GM12878 (cell line): Measurements from ENCODE around the gene SPTY2D1. TPM values are rescaled to one million over a fixed set of nuclear protein-coding genes. Genes with fewer than 3 reads are reported as not detected.

Experiments used
- ATAC-seq: fragments of 200-7000 bp; cut with Tn5 transposase; 3 replicates; pipeline ENCODE4 v1.9.1; 2020; ENCODE audit warnings: mild to moderate bottlenecking, moderate library complexity
- BruUV-seq: library from RNA; stranded (reverse); fragments of 400-500 nt; replicated peaks from 2 replicates; lab custom pipeline; 2021; lab: Mats Ljungman, UMichigan
- CTCF ChIA-PET: fragments of 300-600 bp; sonication (Branson Sonifier 250); formaldehyde crosslinking; extraction: SDS; loops from one replicate; lab custom pipeline; 2021; ENCODE audit warnings: inconsistent platforms; lab: Yijun Ruan, JAX
- POLR2A ChIA-PET: fragments of 350-600 bp; formaldehyde crosslinking; extraction: SDS; loops from one replicate; lab custom pipeline; 2021; ENCODE audit warnings: inconsistent platforms; lab: Charles Lee
- RAD21 ChIA-PET: fragments of 300-600 bp; sonication (Branson Sonifier 250); formaldehyde crosslinking; loops from one replicate; lab custom pipeline; 2023; ENCODE audit warnings: antibody characterized with exemption; ENCODE audit not compliant: unreplicated experiment; lab: Charles Lee
- SMC1A ChIA-PET: fragments of 300-600 bp; sonication (Branson Sonifier 250); formaldehyde crosslinking; loops from one replicate; lab custom pipeline; 2023; ENCODE audit not compliant: unreplicated experiment, uncharacterized antibody; lab: Charles Lee
- DNase-seq: peaks from one replicate; pipeline ENCODE4 v3.0.0-alpha.2; 2011; ENCODE audit warnings: low read depth, low spot score
- FAIRE-seq: peaks from 3 replicates; lab custom pipeline; 2011; peaks lifted over from hg19 to GRCh38; lab: Jason Lieb, UNC
- H2AFZ ChIP-seq: 2 replicates; pipeline ENCODE4 v1.6.0; 2011; ENCODE audit warnings: low read depth, low read length, control low read depth; ENCODE audit not compliant: control insufficient read depth
- H3K27ac ChIP-seq: 2 replicates; pipeline ENCODE4 v1.5.1; 2011; ENCODE audit warnings: control low read depth; ENCODE audit not compliant: control insufficient read depth, insufficient read depth
- H3K27me3 ChIP-seq, 2 experiments: replicated peaks in 1 of 2; 2 replicates each; pipeline versions ENCODE4 v1.6.0 to v1.6.1; 2011; ENCODE audit warnings: low read length in 1 of 2; ENCODE audit not compliant: control insufficient read depth in 2 of 2, insufficient read depth in 2 of 2
- H3K36me3 ChIP-seq, 2 experiments: 2 replicates each; pipeline ENCODE4 v1.5.1; 2011; ENCODE audit warnings: low read length in 1 of 2; ENCODE audit not compliant: control insufficient read depth in 2 of 2, insufficient read depth in 2 of 2
- H3K4me1 ChIP-seq: 2 replicates; pipeline ENCODE4 v1.6.1; 2011; ENCODE audit warnings: mild to moderate bottlenecking, low read length, moderate library complexity, mixed read lengths; ENCODE audit not compliant: control insufficient read depth, insufficient read depth
- H3K4me2 ChIP-seq: 2 replicates; pipeline ENCODE4 v1.6.0; 2011; ENCODE audit warnings: control low read depth; ENCODE audit not compliant: control insufficient read depth, insufficient read depth
- H3K4me3 ChIP-seq: fragments of 200-600 bp; sonication (generic); 2 replicates; pipeline ENCODE4 v1.5.1; 2016
- H3K79me2 ChIP-seq: 2 replicates; pipeline ENCODE4 v1.6.0; 2011; ENCODE audit warnings: low read length; ENCODE audit not compliant: control insufficient read depth, insufficient read depth
- H3K9ac ChIP-seq: 2 replicates; pipeline ENCODE4 v1.8.0; 2011; ENCODE audit warnings: low read length, control low read depth, mixed read lengths; ENCODE audit not compliant: control insufficient read depth, insufficient read depth
- H3K9me3 ChIP-seq: replicated peaks from 3 replicates; pipeline ENCODE4 v1.5.1; 2011; ENCODE audit warnings: mild to moderate bottlenecking, low read length; ENCODE audit not compliant: control insufficient read depth, insufficient read depth
- H4K20me1 ChIP-seq: 2 replicates; pipeline ENCODE4 v1.6.0; 2011; ENCODE audit not compliant: control insufficient read depth, insufficient read depth
- ATF7 ChIP-seq: fragments of 450-650 bp; IDR thresholded peaks from 2 replicates; pipeline ENCODE4 v1.6.1; 2016; ENCODE audit warnings: low read depth, mild to moderate bottlenecking
- CHD1 ChIP-seq: IDR thresholded peaks from 2 replicates; pipeline ENCODE4 v1.6.1; 2012; ENCODE audit warnings: low read depth, low read length, improper control_type of control experiment
- CREB1 ChIP-seq: IDR thresholded peaks from 2 replicates; pipeline ENCODE4 v1.6.1; 2012; ENCODE audit warnings: low read depth, mild to moderate bottlenecking, inconsistent platforms
- EGR1 ChIP-seq, 2 experiments: IDR thresholded peaks; 1 replicate in 1 of 2; 2 replicates in 1 of 2; pipeline ENCODE4 v1.6.1; 2011 to 2012; ENCODE audit warnings: low read depth in 2 of 2, low read length in 2 of 2, borderline replicate concordance in 1 of 2, mild to moderate bottlenecking in 1 of 2, moderate library complexity in 1 of 2
- FOXK2 ChIP-seq: fragments of 450-650 bp; IDR thresholded peaks from 2 replicates; pipeline ENCODE4 v1.6.1; 2017; ENCODE audit warnings: mild to moderate bottlenecking, moderate library complexity
- FOXM1 ChIP-seq: IDR thresholded peaks from 2 replicates; pipeline ENCODE4 v1.6.1; 2012; ENCODE audit warnings: low read depth, mild to moderate bottlenecking, inconsistent platforms, low read length, moderate library complexity
- LARP7 ChIP-seq: fragments of 450-650 bp; IDR thresholded peaks from 2 replicates; pipeline ENCODE4 v1.6.1; 2017; ENCODE audit warnings: mild to moderate bottlenecking
- NFXL1 ChIP-seq: fragments of 450-650 bp; IDR thresholded peaks from 2 replicates; pipeline ENCODE4 v1.6.1; 2017; ENCODE audit warnings: antibody characterized with exemption, mild to moderate bottlenecking, borderline replicate concordance
- NFYA ChIP-seq: IDR thresholded peaks from 2 replicates; pipeline ENCODE4 v1.6.1; 2011; ENCODE audit warnings: low read depth, mild to moderate bottlenecking, low read length, improper control_type of control experiment, borderline replicate concordance
- NR2F1 ChIP-seq: fragments of 450-650 bp; conservative IDR thresholded peaks from 2 replicates; pipeline ENCODE4 v1.6.1; 2017; ENCODE audit warnings: mild to moderate bottlenecking
- RAD51 ChIP-seq: fragments of 450-650 bp; IDR thresholded peaks from 2 replicates; pipeline ENCODE4 v1.6.1; 2016; ENCODE audit warnings: moderate library complexity, mild to moderate bottlenecking, inconsistent platforms
- RBBP5 ChIP-seq: fragments of 200-600 bp; sonication (generic); conservative IDR thresholded peaks from 2 replicates; pipeline ENCODE4 v1.6.1; 2016
- SMC3 ChIP-seq: IDR thresholded peaks from 2 replicates; pipeline ENCODE4 v1.6.1; 2011; ENCODE audit warnings: low read length, improper control_type of control experiment, borderline replicate concordance
- SPI1 ChIP-seq: IDR thresholded peaks from 2 replicates; pipeline ENCODE4 v1.6.1; 2011; ENCODE audit warnings: low read depth, mild to moderate bottlenecking, low read length, moderate library complexity, borderline replicate concordance; ENCODE audit not compliant: insufficient read depth
- STAT3 ChIP-seq: IDR thresholded peaks from 2 replicates; pipeline ENCODE4 v1.6.1; 2011; ENCODE audit warnings: low read depth, low read length, improper control_type of control experiment
- SUPT20H ChIP-seq: IDR thresholded peaks from 2 replicates; pipeline ENCODE4 v1.6.1; 2011; ENCODE audit warnings: low read depth, mild to moderate bottlenecking, low read length, moderate library complexity, borderline replicate concordance; ENCODE audit not compliant: control insufficient read depth
- WGBS: methylation state at CpG from one replicate; pipeline ENCODE4 v1.1.6; 2016; ENCODE audit warnings: low lambda C conversion rate; ENCODE audit not compliant: insufficient replicate concordance, insufficient coverage; ENCODE audit errors: missing lambda C conversion rate; 5-methylcytosine and 5-hydroxymethylcytosine counted together
- in situ Hi-C: fragments of 300-500 bp; cut with MboI; formaldehyde crosslinking; loops from 9 replicates; pipeline ENCODE4 v1.14.3; 2018; ENCODE audit warnings: mixed read lengths
- intact Hi-C: fragments of 100-400 bp; cut with micrococcal nuclease; formaldehyde crosslinking; loops from one replicate; pipeline ENCODE4 v1.14.2; 2022; ENCODE audit not compliant: unreplicated experiment
- polyA plus RNA-seq, 11 experiments: library from polyadenylated mRNA; depleted of rRNA in 4 of 11; unstranded in 6 of 11; stranded (reverse) in 5 of 11; fragments of >200 nt; fragmentation: Nextera tagmentation in 4 of 11; fragmentation: Illumina TruSeq in 1 of 11; extraction: Ambion mirVana in 4 of 11; extraction: Trizol in 1 of 11; gene quantifications; 1 replicate in 1 of 11; 2 replicates in 10 of 11; pipeline versions ENCODE4 v1.2.1 to v1.2.3, GENCODE V29; 2011 to 2016; ENCODE audit warnings: inconsistent platforms in 2 of 11, missing spikeins in 2 of 11, low read depth in 1 of 11
- total RNA-seq, 4 experiments: library from RNA; depleted of rRNA in 3 of 4; stranded (reverse); fragments of >200 nt in 3 of 4; fragmentation: Illumina TruSeq in 1 of 4; extraction: Trizol in 1 of 4; gene quantifications; 2 replicates each; pipeline versions ENCODE4 v1.2.1 to v1.2.3, GENCODE V29; 2013 to 2021
- TF ChIP-seq, protein P1 (sequence below): IDR thresholded peaks from 2 replicates; pipeline ENCODE4 v1.6.1; 2012; ENCODE audit warnings: improper control_type of control experiment, low read depth, low read length; ENCODE audit not compliant: insufficient replicate concordance
- TF ChIP-seq, protein P2 (sequence below): fragments of 150-350 bp; IDR thresholded peaks from 2 replicates; pipeline ENCODE4 v1.6.1; 2014; ENCODE audit warnings: mild to moderate bottlenecking, low read depth, low read length
- TF ChIP-seq, protein P3 (sequence below): IDR thresholded peaks from 2 replicates; pipeline ENCODE4 v1.6.1; 2012; ENCODE audit warnings: low read depth, low read length, improper control_type of control experiment

The SPTY2D1 gene
- total and polyA plus RNA-seq, 10 of the 15 experiments (the other 5 are each of a cell fraction or from before 2014, with no cell fraction given): 4.6 to 31.1 (median 15.5) TPM

DNA sequence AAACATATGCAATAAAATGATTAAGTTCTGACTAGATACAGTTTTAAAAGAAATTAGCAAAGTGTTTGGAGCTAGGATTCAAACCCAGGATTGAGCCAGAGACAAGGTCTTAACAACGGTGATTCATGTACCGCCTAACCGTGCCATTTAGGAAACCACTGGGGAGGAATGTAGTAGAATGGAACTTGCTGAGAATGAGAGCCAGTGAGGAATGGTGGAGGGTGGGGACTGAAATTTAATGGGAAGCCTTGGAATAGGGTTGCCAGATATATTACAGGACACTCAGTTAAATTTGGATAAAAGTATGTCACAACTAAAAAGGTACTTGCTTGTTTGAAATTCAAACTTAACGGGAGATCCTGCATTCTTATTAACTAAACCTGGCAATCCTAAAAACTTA is 34.0 kb upstream of the SPTY2D1 start:
- no peaks in the 10 kb centered on the region for H4K20me1 ChIP-seq
- WGBS: 77% methylated on average over 4 of the region's 4 CpGs
- H3K27me3 ChIP-seq: no peaks in the 10 kb centered on the region; a peak in 1 of 4 replicates
- CTCF ChIA-PET: interaction anchor here (1.6 kb wide), 1 partner anchor 54 kb away, joined by 4 read pairs; no protein-coding TSS in a partner anchor
- no TSS peak for BruUV-seq
- DNase-seq (no peak), FAIRE-seq (no peak), ATAC-seq (no peak)
- RAD21 ChIA-PET: no interaction called here
- no peak overlapping the region for H3K9ac ChIP-seq
- in situ Hi-C loops: no loop called here
- H3K4me2 ChIP-seq: no peak overlapping the region
- H3K27ac ChIP-seq: no peak overlapping the region
- POLR2A ChIA-PET: no interaction called here
- intact Hi-C loops: no loop called here
- H3K36me3 ChIP-seq: no peaks in the 10 kb centered on the region
- no peak overlapping the region for H3K4me3 ChIP-seq
- SMC1A ChIA-PET: no interaction called here
- H3K79me2 ChIP-seq: no peaks in the 10 kb centered on the region
- H2AFZ ChIP-seq: no peak overlapping the region
- no peaks in the 10 kb centered on the region for H3K4me1 ChIP-seq
- H3K9me3 ChIP-seq: no peaks in the 10 kb centered on the region
- TF ChIP-seq FOXM1: no peak
- no peak for TF ChIP-seq CREB1
- TF ChIP-seq EGR1 (IDR thresholded peaks at IDR 0.05; ENCODE audit: borderline replicate concordance in 1 of 2, low read depth in 2 of 2, low read length in 2 of 2): no peak
- TF ChIP-seq RAD51: no peak
- TF ChIP-seq ATF7: no peak
- no peak for TF ChIP-seq CHD1
- TF ChIP-seq, protein P1, sequence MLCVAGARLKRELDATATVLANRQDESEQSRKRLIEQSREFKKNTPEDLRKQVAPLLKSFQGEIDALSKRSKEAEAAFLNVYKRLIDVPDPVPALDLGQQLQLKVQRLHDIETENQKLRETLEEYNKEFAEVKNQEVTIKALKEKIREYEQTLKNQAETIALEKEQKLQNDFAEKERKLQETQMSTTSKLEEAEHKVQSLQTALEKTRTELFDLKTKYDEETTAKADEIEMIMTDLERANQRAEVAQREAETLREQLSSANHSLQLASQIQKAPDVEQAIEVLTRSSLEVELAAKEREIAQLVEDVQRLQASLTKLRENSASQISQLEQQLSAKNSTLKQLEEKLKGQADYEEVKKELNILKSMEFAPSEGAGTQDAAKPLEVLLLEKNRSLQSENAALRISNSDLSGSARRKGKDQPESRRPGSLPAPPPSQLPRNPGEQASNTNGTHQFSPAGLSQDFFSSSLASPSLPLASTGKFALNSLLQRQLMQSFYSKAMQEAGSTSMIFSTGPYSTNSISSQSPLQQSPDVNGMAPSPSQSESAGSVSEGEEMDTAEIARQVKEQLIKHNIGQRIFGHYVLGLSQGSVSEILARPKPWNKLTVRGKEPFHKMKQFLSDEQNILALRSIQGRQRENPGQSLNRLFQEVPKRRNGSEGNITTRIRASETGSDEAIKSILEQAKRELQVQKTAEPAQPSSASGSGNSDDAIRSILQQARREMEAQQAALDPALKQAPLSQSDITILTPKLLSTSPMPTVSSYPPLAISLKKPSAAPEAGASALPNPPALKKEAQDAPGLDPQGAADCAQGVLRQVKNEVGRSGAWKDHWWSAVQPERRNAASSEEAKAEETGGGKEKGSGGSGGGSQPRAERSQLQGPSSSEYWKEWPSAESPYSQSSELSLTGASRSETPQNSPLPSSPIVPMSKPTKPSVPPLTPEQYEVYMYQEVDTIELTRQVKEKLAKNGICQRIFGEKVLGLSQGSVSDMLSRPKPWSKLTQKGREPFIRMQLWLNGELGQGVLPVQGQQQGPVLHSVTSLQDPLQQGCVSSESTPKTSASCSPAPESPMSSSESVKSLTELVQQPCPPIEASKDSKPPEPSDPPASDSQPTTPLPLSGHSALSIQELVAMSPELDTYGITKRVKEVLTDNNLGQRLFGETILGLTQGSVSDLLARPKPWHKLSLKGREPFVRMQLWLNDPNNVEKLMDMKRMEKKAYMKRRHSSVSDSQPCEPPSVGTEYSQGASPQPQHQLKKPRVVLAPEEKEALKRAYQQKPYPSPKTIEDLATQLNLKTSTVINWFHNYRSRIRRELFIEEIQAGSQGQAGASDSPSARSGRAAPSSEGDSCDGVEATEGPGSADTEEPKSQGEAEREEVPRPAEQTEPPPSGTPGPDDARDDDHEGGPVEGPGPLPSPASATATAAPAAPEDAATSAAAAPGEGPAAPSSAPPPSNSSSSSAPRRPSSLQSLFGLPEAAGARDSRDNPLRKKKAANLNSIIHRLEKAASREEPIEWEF: no peak
- TF ChIP-seq SUPT20H: no peak
- TF ChIP-seq SMC3: no peak
- TF ChIP-seq RBBP5: no peak
- no peak for TF ChIP-seq LARP7
- no peak for TF ChIP-seq SPI1
- TF ChIP-seq, protein P2, sequence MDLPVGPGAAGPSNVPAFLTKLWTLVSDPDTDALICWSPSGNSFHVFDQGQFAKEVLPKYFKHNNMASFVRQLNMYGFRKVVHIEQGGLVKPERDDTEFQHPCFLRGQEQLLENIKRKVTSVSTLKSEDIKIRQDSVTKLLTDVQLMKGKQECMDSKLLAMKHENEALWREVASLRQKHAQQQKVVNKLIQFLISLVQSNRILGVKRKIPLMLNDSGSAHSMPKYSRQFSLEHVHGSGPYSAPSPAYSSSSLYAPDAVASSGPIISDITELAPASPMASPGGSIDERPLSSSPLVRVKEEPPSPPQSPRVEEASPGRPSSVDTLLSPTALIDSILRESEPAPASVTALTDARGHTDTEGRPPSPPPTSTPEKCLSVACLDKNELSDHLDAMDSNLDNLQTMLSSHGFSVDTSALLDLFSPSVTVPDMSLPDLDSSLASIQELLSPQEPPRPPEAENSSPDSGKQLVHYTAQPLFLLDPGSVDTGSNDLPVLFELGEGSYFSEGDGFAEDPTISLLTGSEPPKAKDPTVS: no peak
- TF ChIP-seq, protein P3, sequence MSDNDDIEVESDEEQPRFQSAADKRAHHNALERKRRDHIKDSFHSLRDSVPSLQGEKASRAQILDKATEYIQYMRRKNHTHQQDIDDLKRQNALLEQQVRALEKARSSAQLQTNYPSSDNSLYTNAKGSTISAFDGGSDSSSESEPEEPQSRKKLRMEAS: no peak
- no peak for TF ChIP-seq NFXL1
- no peak for TF ChIP-seq FOXK2
- TF ChIP-seq NR2F1: no peak
- no peak for TF ChIP-seq NFYA
- no peak for TF ChIP-seq STAT3
